PC-9 (cell line): Measurements from ENCODE around the gene MLANA. TPM values are rescaled to one million over a fixed set of nuclear protein-coding genes. Genes with fewer than 3 reads are reported as not detected.

Source experiments
- BruUV-seq: library from RNA; stranded (reverse); fragments of 400-500 nt; replicated peaks from 2 replicates; lab custom pipeline; 2021; lab: Mats Ljungman, UMichigan
- CTCF ChIA-PET: fragments of 300-600 bp; sonication (Branson Sonifier 250); formaldehyde crosslinking; loops from one replicate; lab custom pipeline; 2022; ENCODE audit warnings: antibody characterized with exemption; lab: Charles Lee
- POLR2A ChIA-PET: fragments of 300-600 bp; sonication (Branson Sonifier 250); formaldehyde crosslinking; loops from one replicate; lab custom pipeline; 2022; ENCODE audit warnings: antibody characterized with exemption; ENCODE audit not compliant: unreplicated experiment; lab: Charles Lee
- DNase-seq, 2 experiments: peaks; one replicate each; pipeline versions ENCODE4 v3.0.0 to v3.0.0-alpha.2; 2015 to 2022; ENCODE audit warnings: mixed read lengths in 1 of 2
- H2AFZ ChIP-seq: fragments of 200-600 bp; sonication (generic); 2 replicates; pipeline ENCODE4 v1.8.1; 2017; ENCODE audit warnings: antibody characterized with exemption
- H3F3A ChIP-seq: fragments of 200-600 bp; sonication (generic); 2 replicates; pipeline ENCODE4 v1.8.1; 2017; ENCODE audit warnings: antibody characterized with exemption, mild to moderate bottlenecking, low read depth; ENCODE audit not compliant: insufficient read depth
- H3K27ac ChIP-seq: fragments of 200-600 bp; sonication (generic); 2 replicates; pipeline ENCODE4 v1.6.1; 2016; ENCODE audit warnings: mixed run types
- H3K27me3 ChIP-seq: fragments of 200-600 bp; sonication (generic); 2 replicates; pipeline ENCODE4 v1.6.1; 2016; ENCODE audit warnings: low read depth, mixed run types; ENCODE audit not compliant: insufficient read depth
- H3K36me3 ChIP-seq: fragments of 200-600 bp; sonication (generic); 2 replicates; pipeline ENCODE4 v1.6.1; 2016; ENCODE audit warnings: low read depth, mixed run types
- H3K4me1 ChIP-seq: fragments of 200-600 bp; sonication (generic); replicated peaks from 2 replicates; pipeline ENCODE4 v1.6.1; 2016; ENCODE audit warnings: mixed run types; ENCODE audit not compliant: insufficient read depth
- H3K4me2 ChIP-seq: fragments of 200-600 bp; sonication (generic); 2 replicates; pipeline ENCODE4 v1.6.1; 2017; ENCODE audit warnings: mixed run types
- H3K4me3 ChIP-seq: fragments of 200-600 bp; sonication (generic); 2 replicates; pipeline ENCODE4 v1.6.1; 2016; ENCODE audit warnings: mixed run types
- H3K79me2 ChIP-seq: fragments of 200-600 bp; sonication (generic); 2 replicates; pipeline ENCODE4 v1.6.1; 2017; ENCODE audit warnings: low read depth, mixed run types
- H3K9me2 ChIP-seq: fragments of 200-600 bp; sonication (generic); 2 replicates; pipeline ENCODE4 v1.8.1; 2017; ENCODE audit warnings: mild to moderate bottlenecking; ENCODE audit not compliant: insufficient read depth
- H3K9me3 ChIP-seq: fragments of 200-600 bp; sonication (generic); 2 replicates; pipeline ENCODE4 v1.8.1; 2016; ENCODE audit warnings: low read depth; ENCODE audit not compliant: insufficient read depth
- H4K20me1 ChIP-seq: fragments of 200-600 bp; sonication (generic); 2 replicates; pipeline ENCODE4 v1.8.1; 2017; ENCODE audit not compliant: insufficient read depth
- EZH2 ChIP-seq: fragments of 200-600 bp; sonication (generic); IDR thresholded peaks from 2 replicates; pipeline ENCODE4 v1.8.0; 2017; ENCODE audit warnings: antibody characterized with exemption, low read depth
- intact Hi-C: fragments of 100-400 bp; cut with micrococcal nuclease; formaldehyde crosslinking; loops from one replicate; pipeline ENCODE4 v1.10.0; 2022; ENCODE audit not compliant: unreplicated experiment
- total RNA-seq: library from RNA; stranded (reverse); gene quantifications from 2 replicates; pipeline ENCODE4 v1.2.3, GENCODE V29; 2021
- TF ChIP-seq, protein P1 (sequence below): fragments of 200-600 bp; sonication (generic); conservative IDR thresholded peaks from 2 replicates; pipeline ENCODE4 v1.6.1; 2017; ENCODE audit warnings: mixed run types, antibody characterized with exemption, mild to moderate bottlenecking, moderate library complexity

Gene MLANA
- total RNA-seq, 1 experiment from 2014 or later, result not detected

DNA sequence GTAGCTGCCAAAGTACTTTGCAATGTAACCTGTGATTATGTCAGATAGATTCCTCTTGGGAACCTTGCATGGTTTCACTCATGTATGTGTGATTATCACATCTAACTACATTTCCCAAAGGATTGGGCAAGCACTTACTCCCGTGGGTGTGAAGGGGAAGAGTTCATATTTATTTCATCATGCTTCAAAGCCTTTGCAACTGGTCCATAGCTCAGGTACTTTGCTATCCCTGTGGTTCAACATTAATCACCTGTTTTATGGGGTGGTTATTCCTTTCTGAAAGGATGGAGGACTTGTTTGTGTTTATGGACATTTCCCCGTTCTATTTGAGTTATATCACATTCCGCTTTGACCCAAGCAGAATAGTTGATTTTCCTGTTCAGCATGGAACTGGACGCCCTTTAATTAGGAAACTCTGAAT is 44.2 kb upstream of the MLANA start:
- BruUV-seq, result no TSS peak
- CTCF ChIA-PET, result interaction anchor here (0.6 kb wide), 1 partner anchor 146 kb away, joined by 5 read pairs; no protein-coding TSS in a partner anchor
- Histone ChIP-seq H3K36me3 (peaks cover 3% of the 10 kb centered on the region; the same call in 1 of the 2 replicates), H3F3A (peaks cover 62% of the 10 kb centered on the region), H3K4me3 (no peak overlapping the region), H4K20me1 (no peaks in the 10 kb centered on the region), H3K27ac (peak overlapping the region; percentile 99), H3K27me3 (no peaks in the 10 kb centered on the region), H2AFZ (no peak overlapping the region), H3K79me2 (no peaks in the 10 kb centered on the region), H3K9me3 (0 out of 2 replicates have a peak, but pooled peaks cover under 1% of the 10 kb centered on the region), H3K4me2 (peak overlapping the region; percentile 59), H3K4me1 (peaks cover 76% of the 10 kb centered on the region), H3K9me2 (no peaks in the 10 kb centered on the region)
- intact Hi-C loops, result no loop called here
- POLR2A ChIA-PET, result no interaction called here
- TF ChIP-seq, protein P1, sequence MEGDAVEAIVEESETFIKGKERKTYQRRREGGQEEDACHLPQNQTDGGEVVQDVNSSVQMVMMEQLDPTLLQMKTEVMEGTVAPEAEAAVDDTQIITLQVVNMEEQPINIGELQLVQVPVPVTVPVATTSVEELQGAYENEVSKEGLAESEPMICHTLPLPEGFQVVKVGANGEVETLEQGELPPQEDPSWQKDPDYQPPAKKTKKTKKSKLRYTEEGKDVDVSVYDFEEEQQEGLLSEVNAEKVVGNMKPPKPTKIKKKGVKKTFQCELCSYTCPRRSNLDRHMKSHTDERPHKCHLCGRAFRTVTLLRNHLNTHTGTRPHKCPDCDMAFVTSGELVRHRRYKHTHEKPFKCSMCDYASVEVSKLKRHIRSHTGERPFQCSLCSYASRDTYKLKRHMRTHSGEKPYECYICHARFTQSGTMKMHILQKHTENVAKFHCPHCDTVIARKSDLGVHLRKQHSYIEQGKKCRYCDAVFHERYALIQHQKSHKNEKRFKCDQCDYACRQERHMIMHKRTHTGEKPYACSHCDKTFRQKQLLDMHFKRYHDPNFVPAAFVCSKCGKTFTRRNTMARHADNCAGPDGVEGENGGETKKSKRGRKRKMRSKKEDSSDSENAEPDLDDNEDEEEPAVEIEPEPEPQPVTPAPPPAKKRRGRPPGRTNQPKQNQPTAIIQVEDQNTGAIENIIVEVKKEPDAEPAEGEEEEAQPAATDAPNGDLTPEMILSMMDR, result no peak
- no peak for TF ChIP-seq EZH2
- DNase-seq, result peak in 1 of 2 experiments; percentile 96

DNA sequence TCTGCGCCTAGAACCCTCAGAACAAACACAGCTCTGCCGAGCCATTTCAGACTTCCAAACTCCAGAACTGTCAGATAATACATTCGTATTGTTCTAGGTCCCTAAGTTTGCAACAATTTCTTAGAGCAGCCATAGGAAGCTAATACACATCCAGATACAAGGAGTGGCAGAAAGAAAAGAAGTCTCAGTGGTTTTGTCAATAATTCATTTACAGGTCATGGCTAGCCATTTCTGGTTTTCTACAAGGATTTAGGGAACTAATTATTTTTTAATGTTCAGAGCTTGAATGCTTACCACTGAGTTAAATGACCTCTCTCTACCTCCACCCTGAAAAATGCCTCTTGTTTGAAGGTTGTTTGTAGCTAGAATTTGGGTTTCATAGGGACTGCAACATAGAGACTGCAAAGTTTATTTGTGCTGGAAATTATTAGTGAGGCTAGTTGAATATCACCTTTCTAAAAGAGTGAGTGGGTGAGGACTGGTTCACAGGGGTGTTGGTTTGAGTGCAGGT is 42.3 kb upstream of the MLANA start:
- Histone ChIP-seq H3K9me2 (no peaks in the 10 kb centered on the region), H2AFZ (no peak overlapping the region), H3K9me3 (no peaks in the 10 kb centered on the region), H3F3A (peaks cover 48% of the 10 kb centered on the region), H3K79me2 (no peaks in the 10 kb centered on the region), H3K27ac (no peak overlapping the region), H4K20me1 (no peaks in the 10 kb centered on the region), H3K4me3 (no peak overlapping the region), H3K27me3 (no peaks in the 10 kb centered on the region), H3K36me3 (no peaks in the 10 kb centered on the region), H3K4me1 (peaks cover 76% of the 10 kb centered on the region), H3K4me2 (no peak overlapping the region)
- DNase-seq, result no peak
- ChIA-PET CTCF (no interaction called here), POLR2A (interaction anchor here (0.6 kb wide), 1 partner anchor 248 kb away, joined by 3 read pairs; no protein-coding TSS in a partner anchor)
- TF ChIP-seq EZH2, result no peak
- TF ChIP-seq, protein P1, result no peak
- BruUV-seq, result no TSS peak
- intact Hi-C loops, result no loop called here

GRCh38 chr9:5850724-5851122 is 40.0 kb upstream of the MLANA start:
- no TSS peak for BruUV-seq
- Histone ChIP-seq H3K36me3 (no peaks in the 10 kb centered on the region), H3F3A (peaks cover 29% of the 10 kb centered on the region), H4K20me1 (no peaks in the 10 kb centered on the region), H2AFZ (no peak overlapping the region), H3K4me2 (peak overlapping the region; percentile 57; the same call in 1 of the 2 replicates), H3K79me2 (no peaks in the 10 kb centered on the region), H3K4me1 (peaks cover 55% of the 10 kb centered on the region), H3K27me3 (no peaks in the 10 kb centered on the region), H3K27ac (peak overlapping the region; percentile 86), H3K4me3 (no peak overlapping the region), H3K9me3 (no peaks in the 10 kb centered on the region), H3K9me2 (no peaks in the 10 kb centered on the region)
- CTCF ChIA-PET, result no interaction called here
- POLR2A ChIA-PET, result interaction anchor here (0.7 kb wide), 1 partner anchor 14 kb away, joined by 3 read pairs; no protein-coding TSS in a partner anchor
- DNase-seq, result no peak
- intact Hi-C loops, result no loop called here
- TF ChIP-seq, protein P1, result no peak
- TF ChIP-seq EZH2, result no peak
